HG02610 (cell line): ENCODE measurements around the gene CCND3.
"Not testable (repeated sequence)": the region's sequence is repeated elsewhere in the genome, so short reads cannot be mapped to it uniquely, and the experiment has no call there.

Experiments
- ATAC-seq: cut with Tn5 transposase; IDR thresholded peaks from one replicate; pipeline ENCODE4 v1.9.1; 2021; ENCODE audit warnings: mild to moderate bottlenecking, moderate library complexity; ENCODE audit not compliant: unreplicated experiment

The CCND3 gene

GRCh38 chr6:41954668-41955067, 13.1 kb upstream of the CCND3 start:
- no peak for ATAC-seq

GRCh38 chr6:41947581-41948220, 6.1 kb upstream of the CCND3 start:
- ATAC-seq = no peak

DNA sequence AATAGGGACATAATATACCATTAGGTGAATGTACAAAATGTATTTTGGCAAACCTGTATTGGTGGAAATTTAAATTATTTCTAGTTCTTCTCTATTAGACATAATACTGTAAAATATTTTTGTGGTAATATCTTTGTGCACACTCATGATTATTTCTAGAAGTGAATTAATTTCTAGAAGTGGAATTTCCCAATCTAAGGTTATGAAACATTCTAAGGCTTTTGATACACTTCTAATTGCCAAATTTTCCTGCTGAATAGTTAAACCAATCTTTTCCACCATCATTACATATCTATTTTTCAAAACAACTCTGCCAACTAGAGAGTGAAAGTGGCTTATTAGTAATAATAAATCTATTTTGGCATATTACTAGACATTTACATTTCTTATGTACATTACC, 1.8 kb upstream of the CCND3 start:
- ATAC-seq = no peak

- not testable (repeated sequence) for ATAC-seq
Measured at GRCh38 chr6:41942882-41943281, 1.3 kb upstream of the CCND3 start.

DNA sequence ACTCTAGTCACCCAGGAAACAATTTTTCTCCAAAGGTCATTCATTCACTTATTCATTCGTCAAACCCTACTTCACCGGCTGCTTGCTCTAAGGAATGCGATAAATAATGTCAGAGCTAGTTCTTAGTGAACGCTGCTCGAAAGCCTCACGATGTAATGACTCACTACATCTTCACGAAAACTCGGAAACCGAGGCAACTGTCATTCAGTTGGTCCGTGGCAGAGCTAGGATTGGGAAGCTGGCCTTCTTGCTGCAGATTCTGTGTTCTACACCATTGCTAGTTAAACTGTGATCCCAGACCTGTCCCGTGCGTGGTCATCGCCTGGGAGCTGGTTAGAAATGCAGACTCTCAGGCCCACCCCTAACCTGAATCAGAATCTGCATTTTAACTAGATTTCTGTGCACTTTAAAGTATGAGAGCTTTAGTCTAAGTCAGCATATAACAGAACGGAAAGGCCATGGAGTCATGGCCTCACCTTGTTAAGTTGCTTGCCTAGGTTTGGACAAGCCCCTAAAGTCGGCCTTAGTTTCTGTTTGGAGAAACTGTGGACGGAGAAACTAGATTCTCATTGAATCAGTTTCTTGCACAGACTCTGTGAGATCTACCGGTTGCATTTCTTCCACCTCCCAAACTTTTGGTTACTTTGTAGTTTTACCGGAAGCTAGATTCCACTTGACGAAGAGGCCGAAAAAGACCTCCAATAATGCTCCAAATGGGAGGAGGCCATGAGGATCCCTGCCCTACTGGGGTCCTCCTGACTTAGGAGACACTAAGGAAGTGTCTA, 651 bp upstream of the CCND3 start:
- ATAC-seq = no peak

DNA sequence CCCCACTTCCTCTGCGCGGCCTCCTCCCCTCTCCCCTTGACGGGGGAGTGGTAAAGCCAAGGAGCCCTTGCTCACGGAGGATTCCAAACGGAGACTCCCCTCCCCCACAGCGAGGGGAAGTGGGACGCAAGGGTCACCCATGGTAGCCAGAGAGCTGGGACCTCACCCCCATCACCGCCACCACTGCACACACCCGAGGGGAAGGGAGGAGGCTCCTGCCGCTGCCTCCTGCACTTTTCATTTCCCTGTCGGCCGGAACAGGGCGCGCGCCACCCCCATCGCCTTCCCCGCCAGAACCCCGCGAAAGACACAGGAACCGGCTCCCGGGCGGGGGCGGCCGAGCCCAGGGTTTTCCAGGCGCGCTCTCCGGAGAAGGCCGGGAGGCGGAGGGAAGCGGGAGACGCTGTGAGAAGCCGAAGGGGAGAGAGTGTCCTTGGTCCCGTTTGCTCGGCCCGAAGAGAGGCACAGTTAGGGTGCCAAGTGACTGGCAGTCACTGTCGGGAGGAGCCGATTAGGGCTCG, 789 bp downstream of the CCND3 start:
- ATAC-seq = no peak

GRCh38 chr6:41939848-41940758, 1.5 kb downstream of the CCND3 start:
- ATAC-seq = no peak

DNA sequence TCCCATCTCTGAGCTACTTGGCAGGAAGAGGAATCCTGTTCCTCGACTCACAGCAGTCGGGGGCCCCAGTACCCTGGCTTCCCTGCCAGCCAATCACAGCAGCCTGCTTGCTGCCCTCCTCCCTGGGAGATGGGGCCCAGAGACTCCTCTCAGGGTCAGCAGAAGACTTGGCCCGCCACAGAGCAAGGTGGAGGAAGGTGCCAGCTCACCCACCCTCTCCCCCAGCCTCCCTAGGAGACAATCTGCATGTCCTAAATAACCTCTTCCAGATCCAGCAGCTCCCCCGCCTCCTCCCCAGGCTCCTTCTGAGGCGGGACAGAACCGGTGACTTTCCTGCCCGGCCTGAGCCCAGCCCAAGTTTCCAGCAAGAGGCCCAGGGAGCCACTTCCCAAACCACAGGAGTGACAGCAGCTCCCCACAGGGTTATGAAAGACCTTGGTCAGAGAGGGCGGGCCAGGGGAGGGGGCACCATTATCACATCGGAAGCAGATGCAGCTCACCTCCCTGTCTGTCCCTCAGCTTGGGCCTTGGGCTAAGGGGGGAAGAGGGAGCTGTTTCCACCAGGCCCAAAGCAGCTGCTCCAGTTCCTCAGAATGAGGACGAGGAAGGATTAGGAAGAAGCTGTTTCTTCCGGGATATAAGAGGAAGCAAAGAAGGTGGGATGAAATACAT, 2.3 kb downstream of the CCND3 start:
- ATAC-seq = no peak

- ATAC-seq = no peak
Measured at GRCh38 chr6:41938590-41939175, 2.9 kb downstream of the CCND3 start.

DNA sequence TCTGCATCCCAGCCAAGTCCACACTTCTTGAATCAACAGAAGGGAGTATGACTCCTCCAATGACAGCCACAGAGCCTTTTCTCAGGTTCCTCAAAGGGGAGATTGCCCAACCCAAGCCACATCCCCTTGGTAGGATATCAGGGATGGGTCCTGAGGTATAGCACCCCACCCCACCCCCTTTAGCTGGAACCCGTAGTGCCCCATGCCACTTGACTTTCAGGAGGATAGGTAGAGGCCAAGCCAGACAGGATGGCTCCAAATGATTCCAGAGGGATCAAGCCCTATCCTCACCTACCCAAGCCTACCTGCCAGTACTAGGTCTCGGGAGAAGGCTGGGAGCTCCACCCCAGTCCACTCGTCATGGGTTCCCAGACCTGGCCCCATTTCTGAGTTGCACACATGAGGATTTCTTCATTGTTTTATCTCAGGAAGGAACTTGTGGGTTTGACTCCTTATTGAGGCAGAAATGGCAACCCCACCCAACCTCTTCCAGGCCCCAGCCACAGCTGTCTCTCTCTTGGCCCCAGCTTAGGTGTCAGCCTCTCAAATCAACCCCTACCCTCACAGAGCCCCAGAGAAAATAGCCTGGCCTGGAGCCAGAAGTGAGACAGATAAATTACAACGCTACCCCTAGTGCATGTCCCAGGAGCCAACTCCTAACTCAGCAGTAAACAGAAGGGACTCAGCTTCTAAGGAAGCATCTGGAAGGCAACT, 3.6 kb downstream of the CCND3 start:
- no peak for ATAC-seq

DNA sequence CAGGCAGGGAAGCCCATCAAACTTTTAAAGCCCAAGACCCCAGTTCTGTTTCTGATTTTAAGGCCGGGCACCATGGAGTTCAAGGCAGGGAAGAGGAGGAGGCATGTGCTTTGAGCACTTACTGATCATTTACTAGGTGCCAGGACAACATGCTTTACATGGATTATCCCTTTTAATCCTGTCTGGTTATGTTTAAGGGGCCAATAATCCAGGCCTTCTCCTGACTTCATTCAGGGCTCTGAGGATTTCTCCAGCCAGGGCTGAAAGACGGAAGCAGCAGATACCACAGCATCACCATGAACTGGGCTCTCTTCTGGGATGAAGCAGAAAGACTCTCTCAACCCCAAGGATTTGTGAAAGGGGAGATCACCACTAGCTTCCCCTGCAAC, 4.1 kb downstream of the CCND3 start:
- ATAC-seq = no peak

- peak; percentile 43 for ATAC-seq
Measured at GRCh38 chr6:41936073-41936837, 5.4 kb downstream of the CCND3 start.

- no peak for ATAC-seq
Measured at GRCh38 chr6:41935685-41936072, 5.9 kb downstream of the CCND3 start.

DNA sequence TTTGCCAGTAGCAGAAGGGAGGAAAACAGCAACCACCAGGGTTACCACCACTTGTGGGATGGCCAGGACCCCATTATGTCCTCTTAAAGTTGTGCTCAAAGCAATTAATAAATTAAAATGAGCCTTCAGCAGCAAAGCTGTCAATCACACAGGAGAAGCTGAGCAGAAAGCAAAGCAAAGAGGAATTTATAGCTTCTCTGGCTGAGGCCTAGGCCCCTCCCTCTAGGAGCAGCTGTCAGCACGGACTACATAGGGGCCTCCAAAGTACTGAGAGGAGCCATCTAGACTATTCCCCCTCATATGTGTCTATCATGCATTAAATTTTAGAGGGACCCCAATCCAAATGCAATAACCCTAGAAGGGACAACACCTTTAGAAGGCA, 6.4 kb downstream of the CCND3 start:
- ATAC-seq = no peak

DNA sequence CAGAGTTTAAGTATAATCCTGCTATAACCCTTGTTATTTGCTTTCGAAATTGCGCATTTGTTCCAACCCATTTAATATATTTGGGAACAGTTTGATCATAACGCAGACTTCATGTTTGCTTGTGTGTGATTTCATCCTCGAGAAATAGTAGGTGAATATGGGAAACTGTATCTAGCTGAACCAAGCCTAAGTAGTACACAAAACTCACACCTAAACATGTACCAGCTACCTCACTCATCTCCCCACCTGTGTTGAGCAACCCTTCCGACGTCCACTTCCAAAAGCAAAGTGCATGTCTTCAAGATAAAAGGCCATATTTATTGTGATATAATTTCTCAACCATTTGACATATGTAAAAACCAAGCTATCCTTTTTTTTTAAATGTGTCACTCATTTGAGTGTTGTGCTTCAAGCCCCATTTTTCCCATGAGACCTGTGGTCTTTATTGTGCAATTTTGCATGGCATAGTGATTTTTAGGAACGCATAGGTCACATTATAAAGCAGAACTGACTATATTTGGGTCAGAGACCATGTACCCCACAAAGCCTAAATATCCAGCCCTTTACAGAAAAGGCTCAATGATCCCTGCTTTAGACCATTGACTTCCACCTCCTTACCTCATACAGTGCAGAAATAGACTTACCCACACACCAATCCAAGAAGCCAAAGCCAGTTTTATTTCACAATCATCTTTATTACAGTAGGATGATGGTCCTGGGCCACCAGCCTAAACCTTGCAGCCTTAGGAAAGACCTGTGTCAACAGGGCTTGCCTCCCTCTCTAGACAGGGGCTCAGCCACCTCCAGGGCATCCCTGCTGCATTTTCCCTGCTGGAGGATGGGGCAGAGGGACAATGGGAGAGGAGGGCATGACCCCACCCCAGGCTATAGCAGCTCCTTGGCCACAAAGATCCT, 7.1 kb downstream of the CCND3 start:
- ATAC-seq = no peak

GRCh38 chr6:41932378-41932777, 9.2 kb downstream of the CCND3 start:
- ATAC-seq = no peak

DNA sequence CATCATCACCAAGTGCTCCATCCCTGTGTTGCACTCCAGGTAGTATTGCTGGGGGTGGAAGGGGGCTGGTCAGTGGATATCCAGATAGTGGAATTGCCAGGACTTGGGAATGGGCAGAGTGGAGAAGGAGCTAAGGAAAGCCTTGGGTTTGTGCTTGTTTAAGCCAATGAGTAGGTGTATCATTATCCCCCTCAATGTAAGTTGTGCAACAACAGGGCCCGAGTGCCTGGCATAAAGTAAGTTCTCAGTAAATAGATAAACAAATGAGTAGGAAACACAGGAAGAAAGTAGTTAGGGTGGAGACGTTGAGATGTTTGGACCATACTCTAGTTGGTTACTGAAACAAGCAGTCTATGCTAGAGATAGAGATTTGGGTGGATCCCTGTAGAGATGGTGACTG, 9.8 kb downstream of the CCND3 start:
- no peak for ATAC-seq

DNA sequence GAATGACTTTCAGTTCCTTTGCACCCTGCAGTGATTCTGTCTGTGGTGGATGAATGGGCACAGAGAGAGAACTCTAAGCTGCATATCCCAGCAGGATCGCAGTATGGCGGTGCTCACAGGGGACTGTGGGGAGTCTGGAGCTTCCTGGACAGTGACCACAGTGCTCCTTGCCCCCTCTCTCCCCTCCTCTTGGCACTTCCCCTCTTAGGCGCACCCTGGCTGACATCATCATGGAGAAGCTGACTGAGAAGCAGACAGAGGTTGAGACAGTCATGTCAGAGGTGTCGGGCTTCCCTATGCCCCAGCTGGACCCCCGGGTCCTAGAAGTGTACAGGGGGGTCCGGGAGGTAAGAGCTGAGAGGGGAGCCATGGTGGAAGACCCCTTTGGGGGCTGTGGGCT, 11.7 kb downstream of the CCND3 start:
- ATAC-seq = no peak
